ENCODE measurements around the gene EIF3K.

Gene EIF3K

DNA sequence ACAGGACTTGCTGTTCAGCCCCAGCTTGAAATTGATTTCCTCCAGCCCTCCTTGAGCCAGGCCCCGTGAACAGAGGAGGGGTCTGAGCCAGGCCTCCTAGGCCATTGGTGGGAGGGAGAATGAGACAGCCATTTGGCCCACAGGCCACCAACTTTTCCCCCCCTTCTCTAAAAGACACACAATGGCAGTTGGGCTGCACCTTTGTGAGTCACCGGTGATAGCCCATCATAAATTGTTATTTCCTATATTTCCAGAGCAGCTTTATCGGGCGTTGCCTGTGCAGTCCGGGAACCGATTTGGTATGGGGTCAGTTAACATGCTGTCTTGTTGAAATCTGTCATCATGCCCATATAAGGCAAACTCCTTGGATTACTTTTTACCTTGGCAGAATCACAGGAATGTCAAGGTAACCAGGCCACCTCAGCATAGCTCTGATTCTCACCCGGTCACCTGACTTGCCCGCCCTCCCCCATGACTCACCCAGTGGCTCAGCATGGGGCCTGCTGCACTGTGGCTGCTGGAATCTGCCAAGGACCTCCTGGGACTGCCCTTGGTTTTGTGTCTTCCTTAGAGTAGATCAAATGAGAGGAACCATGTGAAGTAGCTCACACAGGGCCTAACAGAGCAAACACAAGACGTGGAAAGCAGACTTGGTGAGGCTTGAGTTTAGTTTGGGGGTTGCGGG, 64.5 kb downstream of the EIF3K start:
- H3K36me3 ChIP-seq (ENCODE audit: insufficient read depth, low read length), result peaks cover 4% of the 10 kb centered on the region
- H3K9ac ChIP-seq (ENCODE audit: low read length), result peak overlapping the region; percentile 26
- no peak overlapping the region for H3K4me3 ChIP-seq (ENCODE audit: low read depth in 1 of 2, low read length in 2 of 2)
- H3K9me3 ChIP-seq (ENCODE audit: low read length), result no peaks in the 10 kb centered on the region
- H3K27ac ChIP-seq (ENCODE audit: low read depth, low read length), result peak overlapping the region; percentile 83
- peaks cover 54% of the 10 kb centered on the region for H3K4me1 ChIP-seq (ENCODE audit: insufficient read depth, low read length)
- no peaks in the 10 kb centered on the region for H3K27me3 ChIP-seq (ENCODE audit: control insufficient read depth in 1 of 2, insufficient read depth in 2 of 2, low read length in 2 of 2)

DNA sequence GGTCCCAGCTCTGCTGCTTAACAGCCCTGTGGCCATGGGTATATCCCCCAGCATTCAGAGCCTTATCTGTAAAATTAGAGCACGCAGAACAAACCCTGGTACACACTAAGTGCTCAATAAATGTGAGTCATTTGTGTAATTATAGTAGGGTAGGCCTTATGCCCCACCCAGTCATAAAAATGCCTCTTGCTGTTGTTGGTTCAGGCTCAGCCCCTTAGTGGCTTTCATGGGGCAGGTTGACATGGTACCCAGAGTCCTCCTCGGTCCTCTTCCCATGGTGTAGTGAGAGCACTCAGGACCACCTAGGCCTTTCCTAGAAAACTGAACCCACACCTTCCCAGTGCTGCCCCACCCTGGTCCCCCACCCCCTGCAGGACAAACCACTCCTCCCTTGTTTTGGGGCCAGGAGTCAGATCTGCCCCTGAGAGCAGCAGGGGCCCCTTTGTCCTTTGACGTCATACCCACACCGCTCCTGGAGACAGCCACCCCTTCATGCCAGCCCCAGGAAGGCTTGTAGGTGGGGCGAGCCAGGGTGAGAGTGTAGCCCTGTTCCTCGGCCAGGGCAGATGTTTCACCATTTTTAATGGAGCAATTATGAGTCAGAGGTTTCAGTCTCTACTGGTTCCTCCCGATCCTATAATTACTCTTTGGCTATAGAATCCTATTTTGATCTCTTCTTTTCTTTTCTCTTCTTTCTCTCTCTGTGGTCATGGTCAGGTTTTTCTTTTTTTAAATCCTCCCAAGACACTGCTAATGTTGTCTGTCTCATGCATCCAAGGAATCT, 65.3 kb downstream of the EIF3K start:
- H3K9me3 ChIP-seq (ENCODE audit: low read length), result no peaks in the 10 kb centered on the region
- peak overlapping the region; percentile 83 for H3K27ac ChIP-seq (ENCODE audit: low read depth, low read length)
- H3K36me3 ChIP-seq (ENCODE audit: insufficient read depth, low read length), result peaks cover 4% of the 10 kb centered on the region
- H3K9ac ChIP-seq (ENCODE audit: low read length), result peak overlapping the region; percentile 26
- H3K4me1 ChIP-seq (ENCODE audit: insufficient read depth, low read length), result peaks cover 52% of the 10 kb centered on the region
- H3K27me3 ChIP-seq (ENCODE audit: control insufficient read depth in 1 of 2, insufficient read depth in 2 of 2, low read length in 2 of 2), result no peaks in the 10 kb centered on the region
- no peak overlapping the region for H3K4me3 ChIP-seq (ENCODE audit: low read depth in 1 of 2, low read length in 2 of 2)

DNA sequence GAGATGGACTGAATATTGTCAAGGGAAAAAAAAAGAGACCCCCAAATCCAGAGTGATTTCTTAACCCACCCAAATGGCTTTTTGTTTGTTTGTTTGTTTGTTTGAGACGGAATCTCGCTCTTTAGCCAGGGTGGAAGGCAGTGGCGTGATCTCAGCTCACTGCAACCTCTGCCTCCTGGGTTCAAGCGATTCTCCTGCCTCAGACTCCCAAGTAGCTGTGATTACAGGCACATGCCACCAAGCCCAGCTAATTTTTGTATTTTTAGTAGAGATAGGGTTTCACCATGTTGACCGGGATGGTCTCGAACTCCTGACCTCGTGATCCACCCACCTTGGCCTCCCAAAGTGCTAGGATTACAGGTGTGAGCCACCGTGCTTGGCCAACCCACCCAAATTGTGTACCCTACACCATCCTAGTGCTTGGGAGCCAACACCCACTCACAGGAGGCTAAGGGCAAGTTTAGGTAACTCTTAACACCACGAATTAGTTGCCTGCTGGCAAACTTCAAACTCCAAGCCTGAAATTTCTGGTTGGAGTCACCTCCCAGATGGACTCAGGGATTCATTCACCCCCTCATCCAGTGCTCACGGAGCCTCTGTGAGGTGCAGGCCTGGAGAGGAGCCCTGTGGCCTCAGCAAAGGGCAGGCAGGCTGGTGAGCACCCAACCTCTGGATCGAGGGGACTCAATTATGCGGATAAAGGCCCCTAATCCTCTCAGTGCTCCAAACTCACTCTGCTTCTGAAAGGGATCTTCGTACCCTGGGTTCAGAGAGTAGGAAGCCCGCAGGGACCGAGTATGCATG, 66.1 kb downstream of the EIF3K start:
- Histone ChIP-seq H3K27me3 (ENCODE audit: control insufficient read depth in 1 of 2, insufficient read depth in 2 of 2, low read length in 2 of 2) (no peaks in the 10 kb centered on the region), H3K36me3 (ENCODE audit: insufficient read depth, low read length) (peaks cover 4% of the 10 kb centered on the region), H3K9me3 (ENCODE audit: low read length) (no peaks in the 10 kb centered on the region), H3K4me1 (ENCODE audit: insufficient read depth, low read length) (peaks cover 51% of the 10 kb centered on the region), H3K4me3 (ENCODE audit: low read depth in 1 of 2, low read length in 2 of 2) (no peak overlapping the region), H3K9ac (ENCODE audit: low read length) (peak overlapping the region; percentile 37), H3K27ac (ENCODE audit: low read depth, low read length) (peak overlapping the region; percentile 83)

DNA sequence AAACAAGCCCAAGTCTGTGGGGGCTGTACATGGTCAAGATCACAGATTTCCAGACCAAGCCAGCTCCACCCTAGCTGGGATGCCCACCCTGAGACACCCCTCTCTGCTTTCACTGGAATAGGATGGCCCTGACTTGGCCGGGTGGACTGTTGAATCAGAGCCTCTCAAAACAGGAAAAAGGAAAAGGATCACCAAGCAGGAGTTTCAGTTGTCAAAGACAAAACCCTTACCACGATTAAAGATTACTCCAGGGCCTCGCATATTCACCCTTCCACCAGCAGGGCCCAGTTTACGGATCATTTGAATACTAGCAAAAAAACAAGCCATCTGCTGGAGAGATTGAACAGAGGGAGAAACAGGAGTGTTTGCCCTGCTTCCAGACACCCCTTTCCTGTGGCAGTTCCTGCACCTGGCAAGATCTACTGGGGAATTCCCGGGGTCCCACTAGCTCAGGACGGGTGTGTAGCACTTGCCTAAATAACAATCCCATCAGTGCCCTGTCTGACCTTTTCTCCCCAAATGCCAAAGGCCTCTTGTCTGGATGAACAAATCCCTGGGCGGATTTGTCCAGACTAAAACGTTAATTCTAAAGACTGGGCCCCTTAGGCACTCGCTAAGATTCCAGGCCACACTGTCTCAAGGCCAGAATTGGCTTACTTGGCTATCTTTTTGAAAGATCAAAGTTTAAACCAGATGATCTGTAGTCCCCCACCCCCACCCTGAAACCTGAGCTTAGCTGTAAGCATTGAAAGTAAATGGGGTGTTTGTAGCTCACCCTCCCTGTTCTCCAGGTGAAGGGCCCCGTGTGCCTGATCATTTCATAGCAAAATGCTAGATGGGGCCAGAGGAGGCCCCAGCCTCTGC, 66.9 kb downstream of the EIF3K start:
- Histone ChIP-seq H3K4me3 (ENCODE audit: low read depth in 1 of 2, low read length in 2 of 2) (no peak overlapping the region), H3K4me1 (ENCODE audit: insufficient read depth, low read length) (peaks cover 51% of the 10 kb centered on the region)

DNA sequence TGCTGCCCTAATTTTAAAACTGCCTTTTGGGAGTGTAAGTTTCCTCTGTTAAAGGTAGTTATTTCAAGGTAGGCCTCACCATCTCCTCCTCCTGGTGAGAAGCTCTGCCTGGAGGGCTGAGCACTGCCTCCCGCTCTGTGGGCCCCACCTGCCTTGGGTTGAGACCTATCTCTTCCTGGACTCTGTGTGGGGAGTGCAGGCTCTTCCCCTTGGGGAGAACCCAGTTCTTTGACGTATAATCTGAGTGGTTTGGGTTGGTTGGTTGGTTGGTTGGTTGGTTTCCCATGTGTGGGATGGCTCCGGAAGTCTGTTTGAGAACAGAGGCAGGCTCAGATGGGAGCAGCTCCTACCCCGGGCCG, 67.5 kb downstream of the EIF3K start:
- no peak overlapping the region for H3K4me3 ChIP-seq (ENCODE audit: low read depth in 1 of 2, low read length in 2 of 2)
- peaks cover under 1% of the 10 kb centered on the region for H3K36me3 ChIP-seq (ENCODE audit: insufficient read depth, low read length)
- peak overlapping the region; percentile 83 for H3K27ac ChIP-seq (ENCODE audit: low read depth, low read length)
- H3K9ac ChIP-seq (ENCODE audit: low read length), result peak overlapping the region; percentile 37
- H3K9me3 ChIP-seq (ENCODE audit: low read length), result no peaks in the 10 kb centered on the region
- H3K4me1 ChIP-seq (ENCODE audit: insufficient read depth, low read length), result peaks cover 51% of the 10 kb centered on the region
- no peaks in the 10 kb centered on the region for H3K27me3 ChIP-seq (ENCODE audit: control insufficient read depth in 1 of 2, insufficient read depth in 2 of 2, low read length in 2 of 2)

More for the DNA sequence above, 66.9 kb downstream of the EIF3K start:
- Histone ChIP-seq H3K9me3 (ENCODE audit: low read length) (no peaks in the 10 kb centered on the region), H3K27ac (ENCODE audit: low read depth, low read length) (peak overlapping the region; percentile 83), H3K36me3 (ENCODE audit: insufficient read depth, low read length) (peaks cover 4% of the 10 kb centered on the region), H3K9ac (ENCODE audit: low read length) (peak overlapping the region; percentile 37), H3K27me3 (ENCODE audit: control insufficient read depth in 1 of 2, insufficient read depth in 2 of 2, low read length in 2 of 2) (no peaks in the 10 kb centered on the region)
